ENCODE results near the gene MYO1H. TPM values are rescaled to one million over a fixed set of nuclear protein-coding genes. Genes with fewer than 3 reads are reported as not detected.

MYO1H gene
- total and polyA plus RNA-seq, 2 experiments from 2014 or later, result not detected

GRCh38 chr12:109449845-109450532 is 102.3 kb downstream of the MYO1H start:
- H3K9me3 Mint-ChIP-seq, result no peaks in the 10 kb centered on the region
- no peaks in the 10 kb centered on the region for H3K4me1 ChIP-seq (ENCODE audit: insufficient read depth)
- H3K27ac ChIP-seq (ENCODE audit: low read depth), result peak overlapping the region; percentile 36; the same call in 1 of the 2 replicates
- no peak overlapping the region for H3K4me3 Mint-ChIP-seq
- no peak overlapping the region for H2AFZ ChIP-seq
- H3K27me3 ChIP-seq (ENCODE audit: insufficient read depth), result no peaks in the 10 kb centered on the region
- H3K4me3 ChIP-seq, result no peak overlapping the region
- TF ChIP-seq, protein P1, sequence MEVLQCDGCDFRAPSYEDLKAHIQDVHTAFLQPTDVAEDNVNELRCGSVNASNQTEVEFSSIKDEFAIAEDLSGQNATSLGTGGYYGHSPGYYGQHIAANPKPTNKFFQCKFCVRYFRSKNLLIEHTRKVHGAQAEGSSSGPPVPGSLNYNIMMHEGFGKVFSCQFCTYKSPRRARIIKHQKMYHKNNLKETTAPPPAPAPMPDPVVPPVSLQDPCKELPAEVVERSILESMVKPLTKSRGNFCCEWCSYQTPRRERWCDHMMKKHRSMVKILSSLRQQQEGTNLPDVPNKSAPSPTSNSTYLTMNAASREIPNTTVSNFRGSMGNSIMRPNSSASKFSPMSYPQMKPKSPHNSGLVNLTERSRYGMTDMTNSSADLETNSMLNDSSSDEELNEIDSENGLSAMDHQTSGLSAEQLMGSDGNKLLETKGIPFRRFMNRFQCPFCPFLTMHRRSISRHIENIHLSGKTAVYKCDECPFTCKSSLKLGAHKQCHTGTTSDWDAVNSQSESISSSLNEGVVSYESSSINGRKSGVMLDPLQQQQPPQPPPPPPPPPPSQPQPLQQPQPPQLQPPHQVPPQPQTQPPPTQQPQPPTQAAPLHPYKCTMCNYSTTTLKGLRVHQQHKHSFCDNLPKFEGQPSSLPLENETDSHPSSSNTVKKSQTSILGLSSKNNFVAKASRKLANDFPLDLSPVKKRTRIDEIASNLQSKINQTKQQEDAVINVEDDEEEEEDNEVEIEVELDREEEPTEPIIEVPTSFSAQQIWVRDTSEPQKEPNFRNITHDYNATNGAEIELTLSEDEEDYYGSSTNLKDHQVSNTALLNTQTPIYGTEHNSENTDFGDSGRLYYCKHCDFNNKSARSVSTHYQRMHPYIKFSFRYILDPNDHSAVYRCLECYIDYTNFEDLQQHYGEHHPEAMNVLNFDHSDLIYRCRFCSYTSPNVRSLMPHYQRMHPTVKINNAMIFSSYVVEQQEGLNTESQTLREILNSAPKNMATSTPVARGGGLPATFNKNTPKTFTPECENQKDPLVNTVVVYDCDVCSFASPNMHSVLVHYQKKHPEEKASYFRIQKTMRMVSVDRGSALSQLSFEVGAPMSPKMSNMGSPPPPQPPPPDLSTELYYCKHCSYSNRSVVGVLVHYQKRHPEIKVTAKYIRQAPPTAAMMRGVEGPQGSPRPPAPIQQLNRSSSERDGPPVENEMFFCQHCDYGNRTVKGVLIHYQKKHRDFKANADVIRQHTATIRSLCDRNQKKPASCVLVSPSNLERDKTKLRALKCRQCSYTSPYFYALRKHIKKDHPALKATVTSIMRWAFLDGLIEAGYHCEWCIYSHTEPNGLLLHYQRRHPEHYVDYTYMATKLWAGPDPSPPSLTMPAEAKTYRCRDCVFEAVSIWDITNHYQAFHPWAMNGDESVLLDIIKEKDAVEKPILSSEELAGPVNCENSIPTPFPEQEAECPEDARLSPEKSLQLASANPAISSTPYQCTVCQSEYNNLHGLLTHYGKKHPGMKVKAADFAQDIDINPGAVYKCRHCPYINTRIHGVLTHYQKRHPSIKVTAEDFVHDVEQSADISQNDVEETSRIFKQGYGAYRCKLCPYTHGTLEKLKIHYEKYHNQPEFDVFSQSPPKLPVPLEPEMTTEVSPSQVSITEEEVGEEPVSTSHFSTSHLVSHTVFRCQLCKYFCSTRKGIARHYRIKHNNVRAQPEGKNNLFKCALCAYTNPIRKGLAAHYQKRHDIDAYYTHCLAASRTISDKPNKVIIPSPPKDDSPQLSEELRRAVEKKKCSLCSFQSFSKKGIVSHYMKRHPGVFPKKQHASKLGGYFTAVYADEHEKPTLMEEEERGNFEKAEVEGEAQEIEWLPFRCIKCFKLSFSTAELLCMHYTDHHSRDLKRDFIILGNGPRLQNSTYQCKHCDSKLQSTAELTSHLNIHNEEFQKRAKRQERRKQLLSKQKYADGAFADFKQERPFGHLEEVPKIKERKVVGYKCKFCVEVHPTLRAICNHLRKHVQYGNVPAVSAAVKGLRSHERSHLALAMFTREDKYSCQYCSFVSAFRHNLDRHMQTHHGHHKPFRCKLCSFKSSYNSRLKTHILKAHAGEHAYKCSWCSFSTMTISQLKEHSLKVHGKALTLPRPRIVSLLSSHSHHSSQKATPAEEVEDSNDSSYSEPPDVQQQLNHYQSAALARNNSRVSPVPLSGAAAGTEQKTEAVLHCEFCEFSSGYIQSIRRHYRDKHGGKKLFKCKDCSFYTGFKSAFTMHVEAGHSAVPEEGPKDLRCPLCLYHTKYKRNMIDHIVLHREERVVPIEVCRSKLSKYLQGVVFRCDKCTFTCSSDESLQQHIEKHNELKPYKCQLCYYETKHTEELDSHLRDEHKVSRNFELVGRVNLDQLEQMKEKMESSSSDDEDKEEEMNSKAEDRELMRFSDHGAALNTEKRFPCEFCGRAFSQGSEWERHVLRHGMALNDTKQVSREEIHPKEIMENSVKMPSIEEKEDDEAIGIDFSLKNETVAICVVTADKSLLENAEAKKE (CRISPR knock-in tag; IDR thresholded peaks at IDR 0.05), result no peak
- TF ChIP-seq CTCF (conservative IDR thresholded peaks at IDR 0.05; ENCODE audit: low read depth in 2 of 2), result peak; percentile 67 to 75
- peak; percentile 69 for DNase-seq (ENCODE audit: low spot score)
- no peaks in the 10 kb centered on the region for H3K9me2 ChIP-seq (ENCODE audit: insufficient read depth)
- H3K79me2 ChIP-seq (replicated peaks; ENCODE audit: insufficient read depth), result peaks cover 21% of the 10 kb centered on the region; the same call in 1 of the 2 replicates
- peaks cover 1% of the 10 kb centered on the region for H3K27me3 Mint-ChIP-seq (ENCODE audit: insufficient read depth, low read depth, poor library complexity)
- H4K20me1 ChIP-seq (replicated peaks; ENCODE audit: insufficient read depth), result peaks cover 5% of the 10 kb centered on the region
- ATAC-seq, result peak; percentile 97
- H3K4me2 ChIP-seq, result no peak overlapping the region
- H3K27ac Mint-ChIP-seq, result peak overlapping the region; percentile 30; the same call in 1 of the 2 replicates
- peaks cover 21% of the 10 kb centered on the region for H3K36me3 ChIP-seq (ENCODE audit: insufficient read depth)
- H3K36me3 Mint-ChIP-seq (ENCODE audit: low read depth), result peaks cover 60% of the 10 kb centered on the region
- H3F3A ChIP-seq (replicated peaks; ENCODE audit: low read depth), result no peaks in the 10 kb centered on the region
- H3K4me1 Mint-ChIP-seq, result no peaks in the 10 kb centered on the region

Data from GM23338 (cell line).